ENCODE data around the gene CDK2. TPM values are rescaled to one million over a fixed set of nuclear protein-coding genes. Genes with fewer than 3 reads are reported as not detected.

CDK2 gene
- total RNA-seq, 1 experiment from 2014 or later: 76.4 TPM

DNA sequence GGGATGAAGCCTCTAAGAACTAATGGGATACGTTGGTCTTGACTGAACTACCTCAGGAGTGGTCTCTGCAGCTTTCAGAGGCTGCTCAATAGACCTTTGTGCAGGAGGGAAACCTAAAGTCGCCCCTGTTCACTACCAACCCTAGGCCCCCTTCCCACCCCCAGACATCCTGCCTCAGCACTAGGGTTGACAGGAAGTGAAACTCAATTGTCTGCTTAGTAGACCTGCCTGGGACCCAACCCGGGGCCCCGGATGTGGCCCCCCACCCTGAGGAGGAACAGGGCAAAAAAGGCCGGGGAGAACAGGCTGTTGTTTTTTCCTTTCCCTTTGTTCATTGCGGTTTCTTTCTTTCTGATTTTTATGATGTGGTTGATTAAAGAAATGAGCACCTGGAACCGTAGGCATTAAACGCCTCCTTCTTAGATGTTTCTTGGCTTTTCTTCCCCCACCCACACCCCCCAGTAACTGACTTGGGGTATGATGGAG, 37.3 kb upstream of the CDK2 start:
- no peak for TF ChIP-seq CTCF (IDR thresholded peaks at IDR 0.05; ENCODE audit: unreplicated experiment)
- Mint-ChIP-seq H3K4me3 (ENCODE audit: low read depth, unreplicated experiment) (no peak overlapping the region), H3K9me3 (ENCODE audit: low read depth, unreplicated experiment) (no peaks in the 10 kb centered on the region), H3K27me3 (ENCODE audit: unreplicated experiment) (no peaks in the 10 kb centered on the region), H3K27ac (ENCODE audit: unreplicated experiment) (no peak overlapping the region), H3K4me1 (ENCODE audit: low read depth, unreplicated experiment) (peaks cover 34% of the 10 kb centered on the region), H3K36me3 (ENCODE audit: insufficient read depth, unreplicated experiment) (peaks cover 53% of the 10 kb centered on the region)
- no TSS peak for BruUV-seq (replicated peaks)
- intact Hi-C loops (cut with micrococcal nuclease; ENCODE audit: unreplicated experiment): no loop called here
- CTCF ChIA-PET: interaction anchor here (1.2 kb wide), 1 partner anchor 19 kb away, joined by 3 read pairs; no protein-coding TSS in a partner anchor
- no peak for DNase-seq

DNA sequence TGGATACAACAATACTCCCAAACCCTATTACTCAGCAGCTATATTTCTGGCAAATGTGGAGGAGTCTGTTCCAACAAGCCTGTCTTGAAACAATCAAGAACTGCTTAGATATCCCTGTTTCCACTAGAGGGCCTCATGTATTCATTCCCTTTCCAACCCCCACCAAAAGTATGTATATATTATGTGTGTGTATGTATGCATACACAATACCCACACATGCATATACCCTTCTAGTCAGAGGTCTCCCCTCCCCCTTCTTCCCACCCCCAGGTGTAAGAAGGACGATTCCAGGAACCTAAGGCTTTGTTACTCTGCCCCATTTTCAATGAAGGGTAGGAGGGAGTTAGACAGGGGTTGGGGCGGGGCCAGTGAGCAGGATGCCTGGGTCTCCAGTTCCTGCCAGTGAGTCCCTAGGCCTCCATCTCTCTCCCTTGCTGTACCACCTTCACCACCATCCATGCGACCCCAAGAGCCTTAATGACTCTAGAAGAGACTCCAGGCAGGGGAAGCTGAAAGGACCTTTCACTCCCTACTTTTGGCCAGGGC, 35.8 kb upstream of the CDK2 start, which contains the start of gene DGKA:
Gene DGKA (plus strand): TSS at position 392 of the 546 bp plus-strand sequence. CDS start 5,342 bp downstream, outside the sequence.
- CTCF ChIA-PET: interaction anchor here (0.6 to 2.0 kb wide), 6 partner anchors 10 to 169 kb away, joined by 3 to 9 read pairs (median 4); partner anchors contain the start of genes ORMDL2, RAB5B and SARNP
- peak; percentile 62 for DNase-seq
- BruUV-seq (replicated peaks): no TSS peak
- H3K27me3 Mint-ChIP-seq (ENCODE audit: unreplicated experiment): no peaks in the 10 kb centered on the region
- intact Hi-C loops (cut with micrococcal nuclease; ENCODE audit: unreplicated experiment): loop anchor here (1.0 to 5.0 kb wide), 4 partner anchors 66 to 194 kb away; partner anchors contain the start of genes RPS26 and SUOX
- no peaks in the 10 kb centered on the region for H3K9me3 Mint-ChIP-seq (ENCODE audit: low read depth, unreplicated experiment)
- H3K27ac Mint-ChIP-seq (ENCODE audit: unreplicated experiment): peak within 1 kb of the TSS; percentile 31
- H3K36me3 Mint-ChIP-seq (ENCODE audit: insufficient read depth, unreplicated experiment): peaks cover 44% of the 10 kb centered on the region
- H3K4me3 Mint-ChIP-seq (ENCODE audit: low read depth, unreplicated experiment): peak within 1 kb of the TSS; percentile 70
- peak; percentile 55 for TF ChIP-seq CTCF (IDR thresholded peaks at IDR 0.05; ENCODE audit: unreplicated experiment)
- peaks cover 22% of the 10 kb centered on the region for H3K4me1 Mint-ChIP-seq (ENCODE audit: low read depth, unreplicated experiment)

- peak; percentile 13 for DNase-seq
- CTCF ChIA-PET: interaction anchor here (0.7 to 3.2 kb wide), 5 partner anchors 9 to 193 kb away, joined by 3 to 9 read pairs (median 5); partner anchors contain the start of genes ORMDL2, RAB5B and SARNP
- no TSS peak for BruUV-seq (replicated peaks)
- peaks cover 39% of the 10 kb centered on the region for H3K36me3 Mint-ChIP-seq (ENCODE audit: insufficient read depth, unreplicated experiment)
- intact Hi-C loops (cut with micrococcal nuclease; ENCODE audit: unreplicated experiment): loop anchor here (2.0 to 5.0 kb wide), 3 partner anchors 65 to 194 kb away; partner anchors contain the start of gene SUOX
- H3K9me3 Mint-ChIP-seq (ENCODE audit: low read depth, unreplicated experiment): no peaks in the 10 kb centered on the region
- H3K27ac Mint-ChIP-seq (ENCODE audit: unreplicated experiment): peak overlapping the region; percentile 31
- peaks cover 20% of the 10 kb centered on the region for H3K4me1 Mint-ChIP-seq (ENCODE audit: low read depth, unreplicated experiment)
- H3K4me3 Mint-ChIP-seq (ENCODE audit: low read depth, unreplicated experiment): peak overlapping the region; percentile 70
- no peaks in the 10 kb centered on the region for H3K27me3 Mint-ChIP-seq (ENCODE audit: unreplicated experiment)
- TF ChIP-seq CTCF (IDR thresholded peaks at IDR 0.05; ENCODE audit: unreplicated experiment): no peak
Observed at GRCh38 chr12:55931317-55931779, 35.3 kb upstream of the CDK2 start.

DNA sequence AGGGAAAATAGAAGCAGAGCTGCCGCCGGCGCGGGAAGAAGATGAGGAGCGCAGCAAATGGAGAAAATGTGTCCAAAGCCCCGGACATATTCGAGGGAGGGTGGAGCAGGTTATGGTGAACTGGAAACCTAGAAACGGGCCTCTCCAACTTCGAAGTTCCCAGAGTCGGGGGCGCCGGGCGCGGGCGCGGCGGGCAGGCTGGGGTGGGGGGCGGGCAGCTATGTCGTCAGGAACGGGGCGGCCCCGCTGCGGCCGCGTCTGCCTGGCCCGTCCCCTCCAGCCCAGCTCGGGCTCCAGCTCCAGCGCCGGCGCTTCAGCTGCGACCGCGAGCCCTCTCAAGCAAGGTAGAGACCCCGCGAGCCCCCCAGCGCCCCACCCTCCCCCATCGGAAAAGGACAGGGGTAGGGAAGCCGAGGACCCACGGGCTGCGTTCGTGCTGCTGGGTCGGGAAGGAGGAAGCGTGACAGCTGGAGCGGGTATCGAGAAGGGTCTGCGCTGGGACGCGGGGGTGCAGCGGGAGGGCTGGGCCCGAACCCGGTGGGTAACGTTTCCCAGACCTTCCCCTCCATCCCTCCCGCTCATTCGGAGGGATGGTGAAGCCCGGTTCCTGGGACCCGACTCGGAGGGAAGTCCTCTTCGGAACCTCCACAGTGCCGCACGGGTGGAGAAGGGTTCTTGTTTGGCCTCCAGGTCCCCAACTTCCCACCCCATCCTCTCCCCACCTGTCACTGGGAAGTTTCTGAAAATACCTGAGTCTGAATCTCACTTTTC, 34.7 kb upstream of the CDK2 start:
- no peaks in the 10 kb centered on the region for H3K27me3 Mint-ChIP-seq (ENCODE audit: unreplicated experiment)
- peaks cover 23% of the 10 kb centered on the region for H3K4me1 Mint-ChIP-seq (ENCODE audit: low read depth, unreplicated experiment)
- DNase-seq: peak; percentile 46
- BruUV-seq (replicated peaks): no TSS peak
- peak overlapping the region; percentile 70 for H3K4me3 Mint-ChIP-seq (ENCODE audit: low read depth, unreplicated experiment)
- H3K36me3 Mint-ChIP-seq (ENCODE audit: insufficient read depth, unreplicated experiment): peaks cover 33% of the 10 kb centered on the region
- no peaks in the 10 kb centered on the region for H3K9me3 Mint-ChIP-seq (ENCODE audit: low read depth, unreplicated experiment)
- CTCF ChIA-PET: interaction anchor here (0.7 to 3.2 kb wide), 5 partner anchors 9 to 193 kb away, joined by 3 to 9 read pairs (median 5); partner anchors contain the start of genes ORMDL2, RAB5B and SARNP
- intact Hi-C loops (cut with micrococcal nuclease; ENCODE audit: unreplicated experiment): loop anchor here (2.0 to 5.0 kb wide), 3 partner anchors 65 to 195 kb away; partner anchors contain the start of gene SUOX
- no peak for TF ChIP-seq CTCF (IDR thresholded peaks at IDR 0.05; ENCODE audit: unreplicated experiment)
- H3K27ac Mint-ChIP-seq (ENCODE audit: unreplicated experiment): peak overlapping the region; percentile 31
